Measurements from ENCODE around the gene C9orf152. TPM values are rescaled to one million over a fixed set of nuclear protein-coding genes. Genes with fewer than 3 reads are reported as not detected.

The C9orf152 gene
- total RNA-seq, 1 experiment from 2014 or later, result 0.95 TPM

DNA sequence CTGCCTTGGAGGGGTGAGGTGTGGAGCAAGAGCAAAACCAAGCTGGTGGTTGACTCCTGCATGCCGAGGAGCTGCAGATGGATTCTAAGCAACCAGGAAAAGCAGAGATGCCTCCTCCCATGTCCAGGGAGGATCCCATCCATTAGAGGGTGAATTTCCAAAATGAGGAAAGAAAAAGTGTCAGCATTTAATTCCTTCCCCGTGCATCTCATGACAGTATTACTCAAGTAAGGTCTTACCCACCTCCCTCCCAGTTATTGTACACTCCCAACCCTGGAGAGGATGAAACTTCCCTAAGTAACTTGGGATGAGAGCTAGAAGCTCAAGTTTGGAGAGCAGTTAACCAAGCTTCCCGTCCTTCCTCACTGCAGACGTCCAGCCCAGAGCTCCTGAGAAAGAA, 19.9 kb downstream of the C9orf152 start:
- Histone ChIP-seq H3K9me2 (replicated peaks; ENCODE audit: low read length) (no peaks in the 10 kb centered on the region), H3K27ac (ENCODE audit: low read length) (no peak overlapping the region), H3K9ac (ENCODE audit: low read length) (no peak overlapping the region), H3K4me1 (ENCODE audit: insufficient read depth, low read length) (0 out of 2 replicates have a peak, but pooled peaks cover 3% of the 10 kb centered on the region), H3K27me3 (ENCODE audit: low read length) (no peaks in the 10 kb centered on the region), H2AFZ (ENCODE audit: low read length) (no peak overlapping the region), H3F3A (ENCODE audit: low read length, unreplicated experiment) (no peaks in the 10 kb centered on the region), H3K79me2 (ENCODE audit: low read length) (no peaks in the 10 kb centered on the region), H4K20me1 (ENCODE audit: low read length) (no peaks in the 10 kb centered on the region), H3K4me2 (ENCODE audit: low read length) (no peak overlapping the region), H3K9me3 (ENCODE audit: low read length) (no peaks in the 10 kb centered on the region), H3K4me3 (ENCODE audit: low read length) (no peak overlapping the region), H3K36me3 (ENCODE audit: low read depth, low read length) (no peaks in the 10 kb centered on the region)
- CTCF ChIA-PET, result no interaction called here
- ATAC-seq (no peak), DNase-seq (no peak)
- no TSS peak for BruUV-seq (replicated peaks)
- TF ChIP-seq EZH2 (IDR thresholded peaks at IDR 0.05; ENCODE audit: low read length, unreplicated experiment) (no peak), EZH2phosphoT487 (IDR thresholded peaks at IDR 0.05; ENCODE audit: borderline replicate concordance, low read length) (no peak)
- TF ChIP-seq, protein P1, sequence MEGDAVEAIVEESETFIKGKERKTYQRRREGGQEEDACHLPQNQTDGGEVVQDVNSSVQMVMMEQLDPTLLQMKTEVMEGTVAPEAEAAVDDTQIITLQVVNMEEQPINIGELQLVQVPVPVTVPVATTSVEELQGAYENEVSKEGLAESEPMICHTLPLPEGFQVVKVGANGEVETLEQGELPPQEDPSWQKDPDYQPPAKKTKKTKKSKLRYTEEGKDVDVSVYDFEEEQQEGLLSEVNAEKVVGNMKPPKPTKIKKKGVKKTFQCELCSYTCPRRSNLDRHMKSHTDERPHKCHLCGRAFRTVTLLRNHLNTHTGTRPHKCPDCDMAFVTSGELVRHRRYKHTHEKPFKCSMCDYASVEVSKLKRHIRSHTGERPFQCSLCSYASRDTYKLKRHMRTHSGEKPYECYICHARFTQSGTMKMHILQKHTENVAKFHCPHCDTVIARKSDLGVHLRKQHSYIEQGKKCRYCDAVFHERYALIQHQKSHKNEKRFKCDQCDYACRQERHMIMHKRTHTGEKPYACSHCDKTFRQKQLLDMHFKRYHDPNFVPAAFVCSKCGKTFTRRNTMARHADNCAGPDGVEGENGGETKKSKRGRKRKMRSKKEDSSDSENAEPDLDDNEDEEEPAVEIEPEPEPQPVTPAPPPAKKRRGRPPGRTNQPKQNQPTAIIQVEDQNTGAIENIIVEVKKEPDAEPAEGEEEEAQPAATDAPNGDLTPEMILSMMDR (conservative IDR thresholded peaks at IDR 0.05; ENCODE audit: low read depth, low read length), result no peak
- intact Hi-C loops (cut with micrococcal nuclease), result no loop called here
- POLR2A ChIA-PET (ENCODE audit: unreplicated experiment), result no interaction called here

DNA sequence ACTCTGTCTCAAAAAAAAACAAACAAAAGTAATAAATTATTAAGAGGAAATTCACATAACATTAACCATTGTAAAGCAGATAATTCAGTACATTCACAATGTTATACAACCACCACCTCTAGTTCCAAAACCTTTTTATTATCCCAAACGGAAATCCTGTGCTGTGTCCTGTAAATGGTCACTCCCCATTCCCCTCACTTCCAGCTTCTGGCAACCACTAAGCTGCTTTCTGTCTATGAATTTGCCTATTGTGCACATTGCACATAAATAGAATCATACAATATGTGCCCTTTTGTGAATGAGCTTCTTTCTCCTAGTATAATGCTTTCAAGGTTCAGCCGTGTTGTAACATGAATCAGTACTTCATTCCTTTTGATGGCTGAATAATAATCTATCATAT, 20.8 kb downstream of the C9orf152 start:
- H3K79me2 ChIP-seq (ENCODE audit: low read length), result no peaks in the 10 kb centered on the region
- no peak overlapping the region for H3K9ac ChIP-seq (ENCODE audit: low read length)
- H3F3A ChIP-seq (ENCODE audit: low read length, unreplicated experiment), result no peaks in the 10 kb centered on the region
- H3K9me3 ChIP-seq (ENCODE audit: low read length), result no peaks in the 10 kb centered on the region
- H3K36me3 ChIP-seq (ENCODE audit: low read depth, low read length), result no peaks in the 10 kb centered on the region
- no TSS peak for BruUV-seq (replicated peaks)
- ATAC-seq, result no peak
- no peaks in the 10 kb centered on the region for H3K9me2 ChIP-seq (replicated peaks; ENCODE audit: low read length)
- intact Hi-C loops (cut with micrococcal nuclease), result no loop called here
- no peak for TF ChIP-seq EZH2phosphoT487 (IDR thresholded peaks at IDR 0.05; ENCODE audit: borderline replicate concordance, low read length)
- no peaks in the 10 kb centered on the region for H4K20me1 ChIP-seq (ENCODE audit: low read length)
- no peak overlapping the region for H3K4me2 ChIP-seq (ENCODE audit: low read length)
- H3K4me1 ChIP-seq (ENCODE audit: insufficient read depth, low read length), result 0 out of 2 replicates have a peak, but pooled peaks cover 3% of the 10 kb centered on the region
- no peak for DNase-seq
- H2AFZ ChIP-seq (ENCODE audit: low read length), result no peak overlapping the region
- no peak overlapping the region for H3K27ac ChIP-seq (ENCODE audit: low read length)
- H3K4me3 ChIP-seq (ENCODE audit: low read length), result no peak overlapping the region
- no peaks in the 10 kb centered on the region for H3K27me3 ChIP-seq (ENCODE audit: low read length)
- ChIA-PET CTCF (no interaction called here), POLR2A (ENCODE audit: unreplicated experiment) (no interaction called here)

DNA sequence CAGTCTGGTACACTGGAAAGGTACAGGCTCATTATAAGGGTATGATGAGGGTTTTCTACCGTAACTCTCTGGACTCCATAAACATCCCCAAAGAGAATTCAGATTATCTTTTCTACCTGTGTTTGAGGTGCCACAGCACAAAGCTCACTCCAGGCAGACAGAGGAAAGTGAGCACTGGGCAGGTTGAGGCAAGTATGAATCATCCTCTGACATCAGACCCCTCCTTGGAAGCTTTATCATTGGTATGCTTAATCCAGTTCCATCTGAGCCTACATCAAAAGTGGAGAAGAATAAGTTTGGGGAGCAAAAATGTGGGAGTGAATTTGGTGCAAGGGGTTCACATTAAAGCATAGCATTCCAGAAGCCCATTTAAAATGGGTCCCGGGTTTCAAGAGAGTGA, 21.7 kb downstream of the C9orf152 start:
- Histone ChIP-seq H3K27me3 (ENCODE audit: low read length) (no peaks in the 10 kb centered on the region), H3K4me2 (ENCODE audit: low read length) (no peak overlapping the region), H3K4me1 (ENCODE audit: insufficient read depth, low read length) (0 out of 2 replicates have a peak, but pooled peaks cover 3% of the 10 kb centered on the region), H3K9ac (ENCODE audit: low read length) (no peak overlapping the region), H3K79me2 (ENCODE audit: low read length) (no peaks in the 10 kb centered on the region), H3K36me3 (ENCODE audit: low read depth, low read length) (no peaks in the 10 kb centered on the region), H3K9me3 (ENCODE audit: low read length) (no peaks in the 10 kb centered on the region), H2AFZ (ENCODE audit: low read length) (no peak overlapping the region), H3K27ac (ENCODE audit: low read length) (no peak overlapping the region), H3K9me2 (replicated peaks; ENCODE audit: low read length) (no peaks in the 10 kb centered on the region), H3K4me3 (ENCODE audit: low read length) (no peak overlapping the region), H3F3A (ENCODE audit: low read length, unreplicated experiment) (no peaks in the 10 kb centered on the region), H4K20me1 (ENCODE audit: low read length) (no peaks in the 10 kb centered on the region)
- TF ChIP-seq, protein P1 (conservative IDR thresholded peaks at IDR 0.05; ENCODE audit: low read depth, low read length), result no peak
- TF ChIP-seq EZH2 (IDR thresholded peaks at IDR 0.05; ENCODE audit: low read length, unreplicated experiment) (no peak), EZH2phosphoT487 (IDR thresholded peaks at IDR 0.05; ENCODE audit: borderline replicate concordance, low read length) (no peak)
- ChIA-PET CTCF (no interaction called here), POLR2A (ENCODE audit: unreplicated experiment) (no interaction called here)
- peak; percentile 12 for DNase-seq
- no TSS peak for BruUV-seq (replicated peaks)
- no peak for ATAC-seq
- intact Hi-C loops (cut with micrococcal nuclease), result no loop called here
